Measurements from ENCODE around the gene DCST2.
"Not testable (repeated sequence)": the region's sequence is repeated elsewhere in the genome, so short reads cannot be mapped to it uniquely, and the experiment has no call there.

The DCST2 gene

DNA sequence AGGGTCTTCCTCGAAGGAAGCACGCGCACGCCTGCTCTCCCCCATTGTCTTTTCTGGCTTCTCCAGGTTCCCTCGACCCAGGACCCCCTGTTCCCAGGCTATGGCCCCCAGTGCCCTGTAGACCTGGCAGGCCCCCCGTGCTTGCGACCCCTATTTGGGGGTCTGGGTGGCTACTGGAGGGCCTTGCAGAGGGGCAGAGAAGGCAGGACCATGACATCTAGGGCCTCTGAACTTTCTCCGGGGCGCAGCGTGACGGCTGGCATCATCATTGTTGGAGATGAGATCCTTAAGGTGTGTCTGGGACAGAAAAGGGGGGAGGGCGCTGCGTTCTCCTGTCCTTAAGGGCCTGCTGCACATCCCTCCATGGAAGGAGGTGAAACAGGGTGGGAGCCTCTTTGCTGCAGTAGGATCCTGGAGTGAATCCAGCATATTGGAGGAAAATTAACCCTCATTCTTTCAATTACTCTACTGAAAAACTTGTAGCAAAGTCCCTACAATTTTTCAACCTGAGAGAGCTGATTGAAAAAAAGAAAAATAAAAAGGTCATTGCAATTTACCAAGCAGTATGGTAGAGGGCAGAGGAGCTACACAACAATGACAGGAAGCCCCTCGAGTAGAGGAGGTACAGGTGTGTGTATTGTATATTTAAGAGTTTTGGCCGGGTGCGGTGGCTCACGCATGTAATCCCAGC is 49.7 kb downstream of the DCST2 start:
- DNase-seq (ENCODE audit: low read depth in 2 of 3, low spot score in 2 of 3) = no peak

DNA sequence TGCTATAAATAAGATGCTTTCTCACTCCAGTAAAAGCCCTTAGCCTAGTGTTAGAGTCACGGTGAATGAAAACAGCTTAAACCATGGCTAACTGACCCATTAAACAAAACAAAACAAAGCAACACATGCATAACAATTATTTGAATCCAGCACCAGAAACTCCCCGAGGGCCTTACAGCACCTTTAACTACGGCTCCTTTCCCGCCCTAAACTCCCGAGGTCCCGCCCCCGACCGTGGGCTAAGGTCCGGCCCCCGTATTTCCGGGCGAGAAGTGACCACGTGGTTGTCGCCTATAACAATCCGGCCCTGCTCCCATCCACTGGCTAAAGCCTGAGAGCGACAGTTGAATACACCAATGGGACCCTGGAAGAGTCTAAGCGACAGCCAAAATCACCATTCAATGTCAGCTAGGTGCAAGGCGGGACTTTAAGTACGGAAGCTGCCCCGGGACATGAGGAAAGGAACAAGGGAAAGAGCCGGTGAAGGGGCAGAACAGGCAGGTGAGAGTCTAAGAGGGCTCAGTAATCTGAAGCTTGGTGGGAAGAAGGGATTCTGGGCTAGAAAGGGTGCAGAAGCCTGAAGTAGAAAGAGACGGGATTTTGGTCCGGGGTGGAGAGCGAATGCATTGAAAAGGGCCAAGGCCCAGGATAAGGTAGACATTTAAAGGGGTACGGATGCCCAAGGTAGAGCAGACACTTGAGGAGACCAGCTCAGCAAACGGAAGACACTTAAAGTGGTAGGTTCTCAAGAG is 50.5 kb downstream of the DCST2 start, which contains the start of gene FLAD1:
FLAD1 (plus strand) TSS at position 448 of the 752 bp plus-strand sequence. CDS start 351 bp downstream, outside the sequence.
- peak; percentile 84 to 87 (median 86) for DNase-seq (ENCODE audit: low read depth in 2 of 3, low spot score in 2 of 3)

DNA sequence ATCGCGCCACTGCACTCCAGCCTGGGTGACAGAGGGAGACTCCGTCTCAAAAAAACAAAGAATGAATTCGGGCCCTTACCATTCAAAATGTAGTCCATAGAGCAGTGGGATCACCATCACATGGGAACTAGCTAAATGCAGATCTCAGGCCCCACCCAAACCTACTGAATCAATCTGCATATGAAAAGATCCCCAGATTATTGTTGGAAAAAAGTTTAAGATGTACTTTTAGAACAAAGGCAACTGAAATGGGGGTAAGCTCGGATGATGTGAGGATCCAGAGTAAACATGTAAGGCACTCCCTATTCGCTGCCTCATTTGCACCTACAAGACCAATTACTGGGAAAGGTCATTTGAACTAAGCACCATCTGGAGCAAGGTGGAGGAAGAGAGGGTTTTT is 51.2 kb downstream of the DCST2 start:
- DNase-seq (ENCODE audit: low read depth in 2 of 3, low spot score in 2 of 3) = no peak

DNA sequence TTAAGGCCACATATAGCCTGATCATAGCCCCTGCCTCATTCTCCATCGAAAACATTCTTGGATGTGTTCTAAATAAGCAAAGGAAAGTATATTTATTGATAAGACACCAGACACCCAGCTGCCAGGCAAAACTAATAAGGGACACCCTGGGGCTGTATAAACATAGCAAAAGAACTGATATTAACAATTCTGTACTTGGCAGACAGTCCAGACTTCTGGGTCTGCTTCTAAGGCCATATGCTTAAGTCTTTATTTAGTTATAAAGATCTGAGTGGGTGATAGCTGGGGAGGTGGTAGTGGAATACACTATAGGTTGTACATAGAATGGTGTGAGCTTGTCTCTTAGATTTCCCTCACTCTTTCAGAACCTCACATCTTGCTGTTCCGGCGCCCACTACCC is 55.2 kb downstream of the DCST2 start:
- DNase-seq (ENCODE audit: low read depth in 2 of 3, low spot score in 2 of 3) = no peak

DNA sequence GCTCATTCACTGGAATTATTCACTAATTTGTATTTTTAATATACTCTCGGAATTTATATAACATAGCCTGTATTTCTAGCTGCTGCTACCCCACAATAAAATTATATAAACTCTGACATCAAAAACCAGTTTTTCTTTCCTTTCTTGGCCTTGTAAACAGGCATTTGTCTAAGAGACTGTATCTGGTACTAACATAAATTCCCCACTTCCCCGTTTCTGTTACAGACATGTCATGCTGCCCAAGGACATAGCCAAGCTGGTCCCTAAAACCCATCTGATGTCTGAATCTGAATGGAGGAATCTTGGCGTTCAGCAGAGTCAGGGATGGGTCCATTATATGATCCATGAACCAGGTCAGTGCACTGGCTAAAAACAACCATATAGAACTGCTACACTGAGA is 55.8 kb downstream of the DCST2 start:
- DNase-seq (ENCODE audit: low read depth in 2 of 3, low spot score in 2 of 3) = not testable (repeated sequence)

DNA sequence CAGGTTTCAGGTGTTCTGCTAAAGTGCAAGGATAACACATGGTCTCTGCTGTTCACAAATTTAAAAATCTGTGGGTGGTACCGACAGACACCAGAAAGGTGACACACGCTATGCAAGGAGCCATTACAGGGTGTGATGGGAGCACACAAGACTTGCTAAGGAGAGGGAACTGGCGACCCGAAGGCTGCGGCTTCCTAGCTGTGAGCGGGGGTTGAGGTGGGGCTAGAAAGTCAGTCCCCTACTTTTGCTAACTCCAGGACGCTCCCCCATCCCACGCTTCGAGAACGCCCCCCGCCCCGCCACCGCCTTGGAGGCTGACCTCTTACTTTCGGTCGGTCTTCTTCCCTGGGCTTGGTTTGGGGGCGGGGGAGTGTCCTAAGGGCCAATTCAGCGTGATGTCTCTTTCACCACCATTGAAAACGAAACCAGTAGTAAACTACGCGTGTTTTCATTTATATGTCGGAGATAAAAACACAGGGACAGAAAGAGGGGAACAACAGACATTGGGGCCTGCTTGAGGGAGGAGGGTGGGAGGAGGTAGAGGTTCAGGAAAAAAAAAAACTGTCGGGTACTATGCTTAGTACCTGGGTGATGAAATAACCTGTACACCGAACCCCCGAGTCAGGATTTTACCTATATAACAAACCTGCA is 58.0 kb downstream of the DCST2 start:
- peak; percentile 47 to 58 (median 57) for DNase-seq (ENCODE audit: low read depth in 2 of 3, low spot score in 2 of 3)

DNA sequence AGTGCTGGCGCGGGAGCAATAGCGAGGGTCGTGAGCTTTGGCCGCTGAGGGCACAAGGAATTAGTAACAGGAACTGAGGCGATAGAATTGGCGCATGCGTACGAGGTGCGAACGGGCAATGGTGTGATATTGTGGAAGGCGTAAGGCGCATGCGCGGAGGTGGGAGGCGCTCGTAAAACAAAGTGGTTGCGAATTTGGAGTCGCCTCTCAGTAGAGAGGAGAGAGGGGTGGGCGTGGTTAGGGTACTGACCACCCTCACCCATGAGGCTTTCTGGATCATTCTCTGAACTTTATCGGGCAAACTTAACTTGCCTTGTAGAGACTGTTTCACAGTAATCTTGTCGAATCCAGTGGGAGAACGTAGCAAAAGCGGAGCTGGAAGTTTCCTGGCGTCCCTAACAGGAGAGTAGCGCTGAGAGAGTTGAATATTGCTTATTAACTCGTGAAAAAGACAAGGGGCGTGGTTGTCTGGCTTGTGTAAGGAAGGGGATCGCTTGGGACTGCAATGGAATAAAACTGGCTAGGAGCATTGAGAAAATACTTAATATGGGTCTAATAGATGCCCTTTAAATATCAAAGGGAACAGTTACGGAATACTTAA is 58.7 kb downstream of the DCST2 start:
- peak; percentile 89 to 91 (median 90) for DNase-seq (ENCODE audit: low read depth in 2 of 3, low spot score in 2 of 3)

DNA sequence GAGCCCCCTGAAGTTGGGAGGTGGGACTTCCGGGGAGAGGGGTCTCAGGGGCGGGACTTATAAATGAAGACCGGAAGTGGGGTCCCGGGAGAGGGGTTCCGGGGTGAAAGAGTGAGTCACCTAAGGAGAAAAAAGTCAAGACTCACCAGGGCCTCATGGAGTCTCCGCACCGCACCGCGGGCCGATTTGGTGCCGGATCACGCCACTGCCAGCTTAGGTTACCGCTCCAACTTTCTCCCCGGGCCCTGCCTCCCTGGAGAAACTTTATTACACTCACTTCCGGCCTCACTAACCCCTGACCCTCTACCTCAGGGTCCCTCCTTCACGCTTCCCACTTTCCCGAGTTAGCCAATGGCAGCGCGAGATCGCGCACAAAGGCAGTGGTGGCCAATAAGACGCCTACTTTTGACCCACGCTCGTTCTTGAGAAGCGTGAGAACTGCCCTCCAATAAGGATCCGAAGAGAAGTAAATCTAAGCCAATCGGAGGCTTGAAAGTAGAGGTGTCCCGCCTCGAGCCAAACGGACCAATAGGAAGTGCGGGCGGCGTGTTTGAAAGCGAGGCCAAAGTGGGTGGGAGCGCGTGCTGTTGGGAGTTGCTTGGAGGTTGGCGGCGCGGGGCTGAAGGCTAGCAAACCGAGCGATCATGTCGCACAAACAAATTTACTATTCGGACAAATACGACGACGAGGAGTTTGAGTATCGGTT is 59.3 kb downstream of the DCST2 start, which contains the start of gene CKS1B:
CKS1B (plus strand) TSS at position 580 of the 706 bp plus-strand sequence; CDS start at position 645, 65 bp downstream.
- DNase-seq (ENCODE audit: low read depth in 2 of 3, low spot score in 2 of 3) = peak; percentile 66 to 86 (median 85)

DNA sequence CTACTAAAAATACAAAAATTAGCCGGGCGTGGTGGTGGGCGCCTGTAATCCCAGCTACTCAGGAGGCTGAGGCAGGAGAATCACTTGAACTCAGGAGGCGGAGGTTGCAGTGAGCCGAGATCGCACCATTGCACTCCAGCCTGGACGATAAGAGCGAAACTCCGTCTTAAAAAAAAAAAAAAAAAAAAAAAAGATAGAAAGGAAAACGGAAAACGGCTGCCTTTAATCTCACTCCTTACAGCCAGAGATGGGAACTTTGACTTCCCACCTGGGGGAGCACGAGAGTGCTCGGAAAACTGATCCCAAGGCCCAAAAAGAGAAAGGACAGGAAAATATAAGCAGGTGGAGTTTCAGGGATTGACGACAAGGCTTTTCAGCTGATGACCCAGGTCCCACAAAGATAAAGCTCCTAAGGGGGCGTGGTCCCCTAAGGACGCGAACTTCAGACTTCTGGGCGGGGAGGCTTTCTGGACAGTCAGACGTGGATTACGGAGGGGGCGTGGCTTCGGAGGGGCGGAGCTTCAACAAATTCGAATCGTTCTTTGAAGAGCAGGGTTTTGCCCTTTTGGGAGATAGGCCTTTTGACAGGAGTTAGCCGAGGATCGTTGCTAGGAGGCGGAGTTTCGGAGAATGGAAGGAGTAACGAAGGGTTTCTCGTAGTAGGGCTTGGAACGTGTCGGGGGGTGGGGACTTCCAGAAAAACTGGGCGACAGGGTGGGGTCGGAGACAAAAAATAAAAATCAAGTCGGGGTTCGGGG is 60.1 kb downstream of the DCST2 start:
- DNase-seq (ENCODE audit: low read depth in 2 of 3, low spot score in 2 of 3) = peak; percentile 76 to 94 (median 89)

DNA sequence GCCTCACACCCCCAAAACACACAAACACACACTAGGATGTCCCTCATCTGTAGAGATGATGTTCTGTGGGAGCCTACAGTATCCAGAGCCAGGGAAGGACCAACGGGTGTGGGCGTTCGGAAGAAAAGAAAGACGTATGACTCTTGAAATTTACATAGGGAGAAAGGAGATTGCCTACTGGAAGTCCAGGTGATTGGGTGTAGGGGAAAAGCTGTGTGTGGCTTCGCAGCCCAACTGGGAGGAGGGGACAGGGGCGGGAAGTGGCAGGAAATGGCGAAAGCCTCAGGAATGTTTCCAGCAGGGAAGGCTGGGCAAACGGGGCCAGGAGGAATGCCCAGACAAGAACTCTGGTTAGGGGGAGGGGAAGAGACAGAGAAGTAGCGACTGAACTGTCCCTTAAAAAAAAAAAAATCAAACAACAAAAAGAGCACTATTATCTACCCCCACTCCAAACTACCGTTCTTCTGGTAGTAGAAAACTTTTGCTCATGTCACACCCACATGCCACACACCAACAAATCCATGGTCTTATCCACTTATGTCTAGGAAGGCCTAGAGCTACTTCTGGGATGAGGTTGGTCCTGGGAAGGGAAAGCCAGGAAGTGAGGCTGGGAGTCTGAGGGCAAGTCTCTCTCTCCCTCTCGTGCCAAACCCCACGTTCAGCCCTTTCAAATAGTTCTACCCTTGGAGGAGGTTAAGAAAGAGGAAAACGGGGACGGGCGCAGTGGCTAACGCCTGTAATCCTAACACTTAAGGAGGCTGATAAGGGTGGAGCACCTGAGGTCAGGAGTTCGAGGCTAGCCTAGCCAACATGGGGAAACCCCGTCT is 60.9 kb downstream of the DCST2 start:
- DNase-seq (ENCODE audit: low read depth in 2 of 3, low spot score in 2 of 3) = no peak

DNA sequence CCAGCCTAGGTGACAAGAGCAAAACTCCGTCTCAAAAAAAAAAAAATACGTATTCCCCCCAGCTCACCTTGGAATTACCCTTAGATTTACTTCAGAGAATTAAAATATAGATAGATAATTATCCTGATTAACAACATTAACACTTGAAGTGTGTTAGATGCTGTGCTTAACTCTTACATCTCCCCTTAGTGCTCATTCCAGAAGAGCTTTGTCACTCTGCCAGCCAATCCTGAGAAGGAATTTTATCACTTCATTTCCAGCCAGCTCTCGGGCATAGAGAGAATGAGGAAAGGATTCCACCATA is 61.4 kb downstream of the DCST2 start:
- DNase-seq (ENCODE audit: low read depth in 2 of 3, low spot score in 2 of 3) = no peak

DNA sequence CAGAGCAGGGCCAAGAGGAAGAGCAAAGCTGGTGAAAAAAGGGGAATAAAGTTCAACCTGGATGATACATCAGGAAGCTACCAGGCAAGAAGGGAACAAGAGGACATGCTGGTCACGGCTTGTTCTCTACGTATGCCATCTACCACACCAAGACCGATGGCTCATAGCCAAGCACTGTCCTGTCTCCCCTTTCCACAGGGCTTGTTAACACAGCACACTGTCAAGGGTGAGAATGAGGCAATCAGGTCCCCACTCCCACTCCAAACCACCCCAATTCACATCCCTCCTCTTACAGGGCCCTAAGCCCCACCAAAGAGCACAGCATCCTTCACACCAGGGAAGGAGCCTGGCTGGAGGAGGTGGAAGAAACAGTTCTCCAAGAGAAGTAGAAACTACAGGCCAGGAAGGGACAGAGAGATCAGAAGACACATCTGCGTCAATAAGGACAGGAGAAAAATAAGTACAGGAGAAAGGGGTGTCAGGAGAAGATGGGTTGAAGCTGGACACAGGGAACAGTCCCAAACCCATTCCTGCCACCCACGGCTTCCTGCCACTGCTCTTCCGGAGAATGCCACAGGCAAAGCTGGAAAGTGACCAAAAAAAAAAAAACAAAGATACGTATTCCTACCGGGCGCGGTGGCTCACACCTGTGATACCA is 62.1 kb downstream of the DCST2 start:
- no peak for DNase-seq (ENCODE audit: low read depth in 2 of 3, low spot score in 2 of 3)

DNA sequence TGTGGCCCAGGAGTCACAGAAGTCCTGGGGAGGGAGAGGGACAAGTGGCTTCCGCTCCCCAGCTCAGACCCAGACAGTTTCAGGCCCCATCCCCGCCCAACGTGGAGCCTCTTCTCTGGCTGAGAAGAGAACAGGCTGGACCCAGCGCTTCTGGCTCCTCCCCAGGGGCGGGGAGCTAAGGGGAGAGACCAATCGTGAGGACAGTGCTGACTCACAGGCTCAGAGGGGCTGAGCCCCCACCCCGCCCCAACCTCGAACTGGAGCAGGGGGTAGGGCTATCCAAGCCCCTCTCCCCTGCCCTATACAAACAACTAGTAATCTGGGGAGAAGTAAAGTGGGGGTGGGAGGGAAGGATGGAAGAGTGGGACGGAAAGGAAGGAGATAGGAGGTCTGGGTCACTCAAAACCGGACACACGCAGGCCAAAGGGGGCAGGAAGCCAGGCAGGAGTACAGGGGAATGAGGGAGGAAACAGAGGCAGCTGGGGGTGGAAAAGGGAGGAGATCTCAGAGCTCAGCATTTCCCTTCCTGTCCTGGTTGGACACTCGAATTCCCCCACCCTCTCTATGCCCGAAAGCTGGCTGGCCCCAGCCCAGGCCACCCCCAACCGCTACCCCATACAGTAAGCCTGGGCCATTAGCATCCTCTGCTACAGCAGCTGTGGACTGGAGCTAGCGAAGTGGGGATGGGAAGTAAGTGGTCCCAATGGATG is 62.8 kb downstream of the DCST2 start, which contains the start of gene SHC1:
SHC1 (minus strand) TSS at position 117 of the 710 bp plus-strand sequence. CDS start 221 bp downstream, outside the sequence.
- no peak for DNase-seq (ENCODE audit: low read depth in 2 of 3, low spot score in 2 of 3)

DNA sequence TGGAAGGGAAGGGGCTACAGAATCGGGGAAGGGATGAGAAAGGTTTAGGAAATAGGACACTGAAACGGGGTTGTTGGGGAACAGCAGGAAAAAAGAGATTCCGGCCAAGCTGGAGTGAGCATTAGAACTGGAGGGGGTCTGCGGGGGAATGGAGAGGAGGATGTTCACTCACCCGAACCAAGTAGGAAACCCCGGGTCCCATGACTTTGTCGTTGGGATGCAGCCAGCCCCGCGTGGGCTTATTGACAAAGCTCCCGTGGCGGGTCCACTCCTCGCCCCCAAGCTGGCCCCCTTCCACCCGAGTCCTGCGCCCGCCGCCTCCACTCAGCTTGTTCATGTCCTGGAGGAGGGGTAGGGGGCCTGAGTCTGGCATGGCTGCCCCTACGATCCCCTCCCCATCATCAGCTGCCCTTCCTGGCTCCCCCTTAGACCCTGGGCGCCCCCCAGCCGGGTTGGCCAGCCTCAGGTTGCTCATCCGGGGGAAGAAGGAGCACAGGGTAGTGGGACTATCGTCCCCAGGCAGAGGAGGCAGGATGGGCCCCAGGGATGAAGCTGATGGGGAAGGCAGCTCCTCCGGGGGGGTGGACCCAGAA is 63.6 kb downstream of the DCST2 start:
- DNase-seq (ENCODE audit: low read depth in 2 of 3, low spot score in 2 of 3) = no peak

DNA sequence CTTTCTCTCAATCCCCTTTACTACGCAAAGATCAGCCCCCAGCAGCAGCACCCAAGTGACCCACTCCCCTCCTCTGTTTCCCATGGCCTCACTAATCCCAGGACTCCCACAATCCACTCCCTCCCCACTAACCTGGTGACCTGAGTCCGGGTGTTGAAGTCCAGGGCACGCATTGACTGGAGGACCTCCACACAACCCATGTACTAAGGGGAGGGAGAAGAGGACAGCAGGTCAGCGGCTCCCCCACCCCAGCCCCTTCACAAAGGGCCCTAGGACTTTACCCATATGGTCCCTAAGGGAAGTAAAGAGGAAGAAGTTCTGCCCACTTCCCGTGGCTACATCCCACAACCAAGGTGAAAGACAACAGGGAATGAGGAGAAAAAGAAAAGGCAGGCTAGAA is 64.3 kb downstream of the DCST2 start:
- DNase-seq (ENCODE audit: low read depth in 2 of 3, low spot score in 2 of 3) = no peak

DNA sequence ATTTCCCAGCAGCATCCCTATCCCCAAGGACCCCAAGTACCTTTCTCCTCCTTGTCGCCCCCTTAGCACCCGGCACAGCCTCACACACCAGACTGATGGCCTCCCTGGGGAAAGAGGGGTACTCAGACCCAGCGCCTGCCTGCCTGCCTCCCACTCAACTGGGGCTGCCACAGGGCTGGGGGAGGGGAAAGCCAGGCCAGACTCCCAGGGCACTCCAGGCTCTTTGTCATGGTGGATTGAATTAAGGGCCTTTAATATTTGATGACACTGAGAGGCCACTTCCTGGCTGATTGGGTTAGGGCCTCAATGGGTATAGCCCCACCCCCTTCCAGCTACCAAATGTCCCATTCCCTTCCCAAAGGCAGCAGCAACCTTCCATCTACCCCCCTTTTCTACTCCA is 64.8 kb downstream of the DCST2 start:
- DNase-seq (ENCODE audit: low read depth in 2 of 3, low spot score in 2 of 3) = no peak
